ENCODE data around the gene CEP41. TPM values are rescaled to one million over a fixed set of nuclear protein-coding genes. Genes with fewer than 3 reads are reported as not detected.

The CEP41 gene
- total and polyA plus RNA-seq, 2 experiments from 2014 or later, result 17.4 to 25.0 TPM

- Histone ChIP-seq H3F3A (replicated peaks; ENCODE audit: low read depth) (no peaks in the 10 kb centered on the region), H4K20me1 (replicated peaks; ENCODE audit: insufficient read depth) (no peaks in the 10 kb centered on the region), H3K4me2 (no peak within 1 kb of the TSS), H3K4me3 (no peak within 1 kb of the TSS), H3K9me2 (ENCODE audit: insufficient read depth) (no peaks in the 10 kb centered on the region), H3K4me1 (ENCODE audit: insufficient read depth) (no peaks in the 10 kb centered on the region), H3K27ac (ENCODE audit: low read depth) (no peak within 1 kb of the TSS), H3K79me2 (replicated peaks; ENCODE audit: insufficient read depth) (no peaks in the 10 kb centered on the region), H2AFZ (no peak within 1 kb of the TSS; the same call in 1 of the 2 replicates), H3K27me3 (ENCODE audit: insufficient read depth) (no peaks in the 10 kb centered on the region), H3K36me3 (ENCODE audit: insufficient read depth) (no peaks in the 10 kb centered on the region)
- ATAC-seq, result no peak
- peaks cover 14% of the 10 kb centered on the region for H3K27me3 Mint-ChIP-seq (ENCODE audit: insufficient read depth, low read depth, poor library complexity)
- H3K36me3 Mint-ChIP-seq (ENCODE audit: low read depth), result peaks cover 17% of the 10 kb centered on the region
- H3K27ac Mint-ChIP-seq, result no peak within 1 kb of the TSS
- no peak for DNase-seq (ENCODE audit: low spot score)
- H3K4me1 Mint-ChIP-seq, result peaks cover 4% of the 10 kb centered on the region; the same call in 2 of the 3 replicates
- H3K4me3 Mint-ChIP-seq, result no peak within 1 kb of the TSS
- TF ChIP-seq, protein P1, sequence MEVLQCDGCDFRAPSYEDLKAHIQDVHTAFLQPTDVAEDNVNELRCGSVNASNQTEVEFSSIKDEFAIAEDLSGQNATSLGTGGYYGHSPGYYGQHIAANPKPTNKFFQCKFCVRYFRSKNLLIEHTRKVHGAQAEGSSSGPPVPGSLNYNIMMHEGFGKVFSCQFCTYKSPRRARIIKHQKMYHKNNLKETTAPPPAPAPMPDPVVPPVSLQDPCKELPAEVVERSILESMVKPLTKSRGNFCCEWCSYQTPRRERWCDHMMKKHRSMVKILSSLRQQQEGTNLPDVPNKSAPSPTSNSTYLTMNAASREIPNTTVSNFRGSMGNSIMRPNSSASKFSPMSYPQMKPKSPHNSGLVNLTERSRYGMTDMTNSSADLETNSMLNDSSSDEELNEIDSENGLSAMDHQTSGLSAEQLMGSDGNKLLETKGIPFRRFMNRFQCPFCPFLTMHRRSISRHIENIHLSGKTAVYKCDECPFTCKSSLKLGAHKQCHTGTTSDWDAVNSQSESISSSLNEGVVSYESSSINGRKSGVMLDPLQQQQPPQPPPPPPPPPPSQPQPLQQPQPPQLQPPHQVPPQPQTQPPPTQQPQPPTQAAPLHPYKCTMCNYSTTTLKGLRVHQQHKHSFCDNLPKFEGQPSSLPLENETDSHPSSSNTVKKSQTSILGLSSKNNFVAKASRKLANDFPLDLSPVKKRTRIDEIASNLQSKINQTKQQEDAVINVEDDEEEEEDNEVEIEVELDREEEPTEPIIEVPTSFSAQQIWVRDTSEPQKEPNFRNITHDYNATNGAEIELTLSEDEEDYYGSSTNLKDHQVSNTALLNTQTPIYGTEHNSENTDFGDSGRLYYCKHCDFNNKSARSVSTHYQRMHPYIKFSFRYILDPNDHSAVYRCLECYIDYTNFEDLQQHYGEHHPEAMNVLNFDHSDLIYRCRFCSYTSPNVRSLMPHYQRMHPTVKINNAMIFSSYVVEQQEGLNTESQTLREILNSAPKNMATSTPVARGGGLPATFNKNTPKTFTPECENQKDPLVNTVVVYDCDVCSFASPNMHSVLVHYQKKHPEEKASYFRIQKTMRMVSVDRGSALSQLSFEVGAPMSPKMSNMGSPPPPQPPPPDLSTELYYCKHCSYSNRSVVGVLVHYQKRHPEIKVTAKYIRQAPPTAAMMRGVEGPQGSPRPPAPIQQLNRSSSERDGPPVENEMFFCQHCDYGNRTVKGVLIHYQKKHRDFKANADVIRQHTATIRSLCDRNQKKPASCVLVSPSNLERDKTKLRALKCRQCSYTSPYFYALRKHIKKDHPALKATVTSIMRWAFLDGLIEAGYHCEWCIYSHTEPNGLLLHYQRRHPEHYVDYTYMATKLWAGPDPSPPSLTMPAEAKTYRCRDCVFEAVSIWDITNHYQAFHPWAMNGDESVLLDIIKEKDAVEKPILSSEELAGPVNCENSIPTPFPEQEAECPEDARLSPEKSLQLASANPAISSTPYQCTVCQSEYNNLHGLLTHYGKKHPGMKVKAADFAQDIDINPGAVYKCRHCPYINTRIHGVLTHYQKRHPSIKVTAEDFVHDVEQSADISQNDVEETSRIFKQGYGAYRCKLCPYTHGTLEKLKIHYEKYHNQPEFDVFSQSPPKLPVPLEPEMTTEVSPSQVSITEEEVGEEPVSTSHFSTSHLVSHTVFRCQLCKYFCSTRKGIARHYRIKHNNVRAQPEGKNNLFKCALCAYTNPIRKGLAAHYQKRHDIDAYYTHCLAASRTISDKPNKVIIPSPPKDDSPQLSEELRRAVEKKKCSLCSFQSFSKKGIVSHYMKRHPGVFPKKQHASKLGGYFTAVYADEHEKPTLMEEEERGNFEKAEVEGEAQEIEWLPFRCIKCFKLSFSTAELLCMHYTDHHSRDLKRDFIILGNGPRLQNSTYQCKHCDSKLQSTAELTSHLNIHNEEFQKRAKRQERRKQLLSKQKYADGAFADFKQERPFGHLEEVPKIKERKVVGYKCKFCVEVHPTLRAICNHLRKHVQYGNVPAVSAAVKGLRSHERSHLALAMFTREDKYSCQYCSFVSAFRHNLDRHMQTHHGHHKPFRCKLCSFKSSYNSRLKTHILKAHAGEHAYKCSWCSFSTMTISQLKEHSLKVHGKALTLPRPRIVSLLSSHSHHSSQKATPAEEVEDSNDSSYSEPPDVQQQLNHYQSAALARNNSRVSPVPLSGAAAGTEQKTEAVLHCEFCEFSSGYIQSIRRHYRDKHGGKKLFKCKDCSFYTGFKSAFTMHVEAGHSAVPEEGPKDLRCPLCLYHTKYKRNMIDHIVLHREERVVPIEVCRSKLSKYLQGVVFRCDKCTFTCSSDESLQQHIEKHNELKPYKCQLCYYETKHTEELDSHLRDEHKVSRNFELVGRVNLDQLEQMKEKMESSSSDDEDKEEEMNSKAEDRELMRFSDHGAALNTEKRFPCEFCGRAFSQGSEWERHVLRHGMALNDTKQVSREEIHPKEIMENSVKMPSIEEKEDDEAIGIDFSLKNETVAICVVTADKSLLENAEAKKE (CRISPR knock-in tag; IDR thresholded peaks at IDR 0.05), result no peak
- TF ChIP-seq CTCF (conservative IDR thresholded peaks at IDR 0.05; ENCODE audit: low read depth in 2 of 2), result no peak
- no peak for TF ChIP-seq ZNF114 (CRISPR knock-in tag; IDR thresholded peaks at IDR 0.05)
- TF ChIP-seq CREB1 (CRISPR knock-in tag; IDR thresholded peaks at IDR 0.05; ENCODE audit: low read depth), result no peak
- no peak for TF ChIP-seq JUNB (IDR thresholded peaks at IDR 0.05; ENCODE audit: unreplicated experiment)
- TF ChIP-seq REST (IDR thresholded peaks at IDR 0.05; ENCODE audit: unreplicated experiment), result no peak
- peaks cover 28% of the 10 kb centered on the region for H3K9me3 Mint-ChIP-seq
Measured at GRCh38 chr7:130379921-130380860, 60.6 kb downstream of the CEP41 start, which contains the start of gene CPA1. CPA1 (plus strand) TSS chr7:130380494; CDS start chr7:130380521, 27 bp downstream.

Data from GM23338 (cell line).